Panc1 (cell line): Measurements from ENCODE around the gene CHST5. TPM values are rescaled to one million over a fixed set of nuclear protein-coding genes. Genes with fewer than 3 reads are reported as not detected.

Experiments
- ATAC-seq: fragments of 200-7000 bp; cut with Tn5 transposase; 2 replicates; pipeline ENCODE4 v1.9.1; 2020; ENCODE audit warnings: mild to moderate bottlenecking, moderate library complexity
- Bru-seq: library from RNA; stranded (reverse); fragments of 400-500 nt; gene quantifications from one replicate; lab custom pipeline; 2021; lab: Mats Ljungman, UMichigan
- BruChase-seq, 2 experiments: library from RNA; stranded (reverse); fragments of 400-500 nt; gene quantifications; one replicate each; lab custom pipeline; 2021; lab: Mats Ljungman, UMichigan
- BruUV-seq: library from RNA; stranded (reverse); fragments of 400-500 nt; replicated peaks from 2 replicates; lab custom pipeline; 2021; lab: Mats Ljungman, UMichigan
- CTCF ChIA-PET: fragments of 300-600 bp; sonication (Branson Sonifier 250); formaldehyde crosslinking; loops from one replicate; lab custom pipeline; 2022; ENCODE audit warnings: antibody characterized with exemption; lab: Charles Lee
- POLR2A ChIA-PET: fragments of 300-600 bp; sonication (Branson Sonifier 250); formaldehyde crosslinking; loops from one replicate; lab custom pipeline; 2022; ENCODE audit warnings: antibody characterized with exemption; lab: Charles Lee
- DNase-seq: peaks from one replicate; pipeline ENCODE4 v3.0.0-alpha.2; 2010; ENCODE audit warnings: low read depth, low spot score
- H3K27ac ChIP-seq: 2 replicates; pipeline ENCODE4 v1.5.1; 2011; ENCODE audit warnings: mild to moderate bottlenecking, low read length, inconsistent platforms
- H3K27me3 ChIP-seq: fragments of 200-500 bp; sonication (Bioruptor generic); 2 replicates; pipeline ENCODE4 v1.6.0; 2014; ENCODE audit warnings: low read length, inconsistent platforms; ENCODE audit not compliant: control insufficient read depth, insufficient read depth
- H3K36me3 ChIP-seq: fragments of 200-500 bp; sonication (Bioruptor generic); 2 replicates; pipeline ENCODE4 v1.5.1; 2014; ENCODE audit warnings: inconsistent platforms, mild to moderate bottlenecking, low read length, moderate library complexity; ENCODE audit not compliant: control insufficient read depth, insufficient read depth
- H3K4me1 ChIP-seq: 2 replicates; pipeline ENCODE4 v1.5.1; 2011; ENCODE audit warnings: inconsistent platforms, mild to moderate bottlenecking, low read length, moderate library complexity; ENCODE audit not compliant: control insufficient read depth, insufficient read depth
- H3K4me3 ChIP-seq, 2 experiments: 2 replicates each; pipeline ENCODE4 v1.5.1; 2011 to 2012; ENCODE audit warnings: low read depth in 2 of 2, low read length in 2 of 2, mild to moderate bottlenecking in 2 of 2, inconsistent platforms in 1 of 2, moderate library complexity in 1 of 2
- H3K9me3 ChIP-seq: fragments of 200-500 bp; sonication (Bioruptor generic); 2 replicates; pipeline ENCODE4 v1.5.1; 2014; ENCODE audit warnings: low read depth, mild to moderate bottlenecking, inconsistent platforms, low read length, moderate library complexity; ENCODE audit not compliant: control insufficient read depth, insufficient read depth
- CTCF ChIP-seq: fragments of 450-650 bp; IDR thresholded peaks from 2 replicates; pipeline ENCODE4 v1.5.1; 2017; ENCODE audit warnings: mild to moderate bottlenecking
- POLR2AphosphoS5 ChIP-seq: IDR thresholded peaks from 2 replicates; pipeline ENCODE4 v1.6.1; 2012; ENCODE audit warnings: mild to moderate bottlenecking, low read depth, low read length, moderate library complexity
- REST ChIP-seq, 2 experiments: IDR thresholded peaks; 2 replicates each; pipeline ENCODE4 v1.6.1; 2011 to 2012; ENCODE audit warnings: low read depth in 2 of 2, control low read depth in 1 of 2, low read length in 1 of 2, mild to moderate bottlenecking in 1 of 2, moderate library complexity in 1 of 2; ENCODE audit not compliant: insufficient read depth in 1 of 2
- SIN3A ChIP-seq: IDR thresholded peaks from 2 replicates; pipeline ENCODE4 v1.6.1; 2012; ENCODE audit warnings: low read depth, mild to moderate bottlenecking, low read length, moderate library complexity, borderline replicate concordance; ENCODE audit not compliant: insufficient read depth
- TCF7L2 ChIP-seq: IDR thresholded peaks from 2 replicates; pipeline ENCODE4 v1.6.1; 2011; ENCODE audit warnings: mild to moderate bottlenecking, low read depth, low read length, inconsistent platforms
- in situ Hi-C: cut with HindIII; loops from 2 replicates; pipeline ENCODE4 v1.10.0; 2016; ENCODE audit warnings: low sequenced_read_pairs, low pct_unique_long_range_greater_than_20kb
- intact Hi-C: fragments of 100-400 bp; cut with micrococcal nuclease; formaldehyde crosslinking; loops from one replicate; pipeline ENCODE4 v1.10.0; 2022; ENCODE audit not compliant: unreplicated experiment
- long read RNA-seq: library from polyadenylated mRNA; unstranded; transcript quantifications from one replicate; pipeline ENCODE4 v2.0.0, GENCODE V29; 2021; ENCODE audit not compliant: unreplicated experiment
- polyA plus RNA-seq: library from polyadenylated mRNA; unstranded; fragments of >200 nt; gene quantifications from one replicate; pipeline ENCODE4 v1.2.1, GENCODE V29; 2012; ENCODE audit warnings: missing spikeins; ENCODE audit not compliant: insufficient read length
- total RNA-seq: library from RNA; stranded (reverse); gene quantifications from one replicate; pipeline ENCODE4 v1.2.1, GENCODE V29; 2021; ENCODE audit not compliant: unreplicated experiment

Gene CHST5
- total RNA-seq (0.15 TPM), Bru-seq, nascent RNA (percentile 20 among the genes with signal in this experiment), BruChase-seq, experiment 1, labeled RNA remaining after a 2-hour chase (percentile 22 among the genes with signal in this experiment), BruChase-seq, experiment 2, labeled RNA remaining after a 6-hour chase (not detected)
- polyA plus RNA-seq = not detected
- long read RNA-seq = 0 reads

- CTCF ChIA-PET = interaction anchor here (0.7 kb wide), 1 partner anchor 18 kb away, joined by 3 read pairs; no protein-coding TSS in a partner anchor
- H3K4me3 ChIP-seq = no peak within 1 kb of the TSS
- intact Hi-C loops (no loop called here), in situ Hi-C loops (no loop called here)
- TF ChIP-seq TCF7L2 = no peak
- TF ChIP-seq CTCF = no peak
- TF ChIP-seq REST (IDR thresholded peaks at IDR 0.05; ENCODE audit: insufficient read depth in 1 of 2, low read depth in 2 of 2, low read length in 1 of 2) = no peak
- TF ChIP-seq POLR2AphosphoS5 = no peak
- TF ChIP-seq SIN3A = no peak
- POLR2A ChIA-PET = interaction anchor here (0.6 kb wide), 1 partner anchor 9 kb away, joined by 9 read pairs; no protein-coding TSS in a partner anchor
- no peaks in the 10 kb centered on the region for H3K27me3 ChIP-seq
- H3K9me3 ChIP-seq = no peaks in the 10 kb centered on the region
- no peak within 1 kb of the TSS for H3K27ac ChIP-seq
- DNase-seq (no peak), ATAC-seq (no peak)
- no peaks in the 10 kb centered on the region for H3K4me1 ChIP-seq
- no peaks in the 10 kb centered on the region for H3K36me3 ChIP-seq
- no TSS peak for BruUV-seq
Observed at GRCh38 chr16:75535901-75536300, at the start of gene CHST5. Gene CHST5, minus strand, starts transcription at chr16:75536108. Its CDS starts 5,724 bp downstream, at chr16:75530384.

GRCh38 chr16:75584108-75584507 is 48.2 kb upstream of the CHST5 start:
- no peak overlapping the region for H3K27ac ChIP-seq
- ATAC-seq (no peak), DNase-seq (no peak)
- CTCF ChIA-PET = no interaction called here
- no peaks in the 10 kb centered on the region for H3K4me1 ChIP-seq
- no peak overlapping the region for H3K4me3 ChIP-seq
- no peaks in the 10 kb centered on the region for H3K27me3 ChIP-seq
- TF ChIP-seq REST (IDR thresholded peaks at IDR 0.05; ENCODE audit: insufficient read depth in 1 of 2, low read depth in 2 of 2, low read length in 1 of 2) (no peak), TCF7L2 (no peak), POLR2AphosphoS5 (no peak), CTCF (no peak), SIN3A (no peak)
- no peaks in the 10 kb centered on the region for H3K9me3 ChIP-seq
- POLR2A ChIA-PET = no interaction called here
- in situ Hi-C loops = no loop called here
- intact Hi-C loops = no loop called here
- no peaks in the 10 kb centered on the region for H3K36me3 ChIP-seq
- no TSS peak for BruUV-seq
